Embryonic facial prominence (tissue), 1 donor: ENCODE data around the gene TSPYL4.

ENCODE experiments used
- DNase-seq: peaks from one replicate; pipeline ENCODE4 v3.0.0-alpha.2; 2016; ENCODE audit errors: extremely low spot score

TSPYL4 gene

DNA sequence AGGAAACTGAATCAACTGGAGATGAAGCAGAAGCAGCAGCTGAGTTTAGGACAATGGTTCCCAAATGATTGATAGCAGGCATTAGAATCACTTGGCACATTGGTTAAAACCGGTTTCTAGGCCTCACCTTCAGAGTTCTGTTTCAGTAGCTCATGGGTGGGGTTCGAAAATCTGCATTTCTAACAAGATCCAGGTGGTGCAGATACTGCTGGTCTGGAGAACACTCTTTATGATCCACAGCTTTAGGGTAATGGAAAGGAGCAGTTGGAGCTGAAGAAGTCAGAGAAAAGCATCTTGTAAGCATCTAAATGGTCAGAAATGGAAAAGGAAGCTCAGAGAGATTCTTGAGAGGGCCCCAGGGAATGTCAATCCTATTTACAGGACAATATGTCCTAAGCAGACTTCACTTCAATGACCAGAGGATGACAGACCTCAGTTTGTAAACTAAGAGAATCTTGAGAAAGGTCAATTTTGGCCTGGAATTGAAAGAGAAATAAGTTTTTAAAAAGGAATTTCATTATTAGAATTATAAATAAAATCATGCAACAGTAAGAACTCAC is 17.4 kb upstream of the TSPYL4 start:
- DNase-seq = no peak

DNA sequence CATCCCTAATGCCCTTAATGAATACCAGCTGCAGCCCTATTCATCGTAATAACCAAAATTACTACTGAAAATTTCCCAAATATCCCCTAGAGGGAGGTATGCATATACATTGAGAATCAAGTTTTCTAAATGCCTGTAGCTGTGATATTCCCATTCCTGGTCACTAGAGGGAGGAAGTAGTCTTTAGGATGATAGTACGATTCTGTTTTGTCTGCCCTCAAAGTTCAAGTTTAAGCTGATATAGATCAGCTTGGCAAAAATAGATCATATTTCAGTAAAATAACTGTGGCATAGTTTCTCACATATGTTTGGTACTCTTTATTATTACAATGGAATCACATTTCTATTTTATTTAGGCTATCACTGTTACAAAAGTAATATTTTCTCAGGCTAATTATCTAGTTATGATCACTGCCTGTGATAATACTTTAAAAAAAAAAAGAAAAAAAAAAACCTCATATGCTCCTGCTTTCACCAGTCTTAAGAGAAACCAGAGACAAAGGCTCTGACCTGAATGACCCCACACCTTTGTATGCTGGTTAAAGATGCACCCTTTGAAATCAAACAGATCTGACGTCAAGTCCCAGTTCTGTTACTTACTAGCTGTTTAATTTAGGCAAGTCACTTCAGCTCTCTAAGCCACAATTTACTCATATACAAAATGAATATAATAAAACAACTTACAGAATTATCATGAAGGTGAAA is 14.9 kb upstream of the TSPYL4 start:
- peak; percentile 79 for DNase-seq

DNA sequence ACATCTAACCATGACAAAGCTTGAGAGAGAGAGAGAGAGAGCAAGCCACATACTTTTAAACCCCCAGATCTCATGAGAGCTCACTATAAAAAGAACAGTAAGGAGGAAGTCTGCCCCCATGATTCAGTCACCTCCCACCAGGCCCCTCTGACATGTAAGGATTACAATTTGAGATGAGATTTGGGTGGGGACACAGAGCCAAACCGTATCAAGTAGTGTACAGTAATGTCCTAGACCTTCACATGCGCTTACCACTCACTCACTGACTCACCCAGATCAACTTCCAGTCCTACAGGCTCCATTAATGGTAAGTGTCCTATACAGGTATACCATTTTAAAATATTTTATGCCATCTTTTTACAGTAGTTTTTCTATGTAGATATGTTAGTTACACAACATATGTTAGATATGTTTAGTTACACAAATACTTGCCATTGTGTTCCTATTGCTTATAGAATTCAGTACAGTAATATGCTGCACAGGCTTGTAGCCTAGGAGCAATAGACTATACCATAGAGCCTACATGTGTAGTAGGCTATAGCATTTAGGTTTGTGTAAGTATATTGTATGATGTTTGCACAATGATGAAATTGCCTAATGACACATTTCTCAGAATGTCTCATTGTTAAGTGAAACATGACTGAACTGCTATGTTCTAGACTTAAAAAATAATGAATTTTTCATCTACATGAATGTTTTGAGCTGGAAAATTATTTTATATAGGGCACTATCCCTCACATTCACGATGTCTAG is 14.1 kb upstream of the TSPYL4 start:
- DNase-seq = no peak

DNA sequence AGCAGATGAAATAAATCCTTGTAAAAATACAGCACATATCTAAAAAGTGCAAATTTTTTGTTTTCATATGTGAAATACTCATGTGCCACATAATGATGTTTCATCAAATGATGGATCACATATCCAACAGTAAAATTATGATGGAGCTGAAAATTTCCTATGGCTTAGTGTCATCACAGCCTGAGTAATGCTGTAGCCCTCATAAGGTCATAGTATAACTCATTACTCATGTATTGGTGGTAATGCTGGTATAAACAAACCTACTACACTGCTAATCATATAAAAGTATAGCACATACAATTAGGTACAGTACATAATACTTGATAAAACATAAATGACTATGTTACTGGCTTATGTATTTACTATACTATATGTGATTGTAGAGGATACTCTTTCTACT is 12.9 kb upstream of the TSPYL4 start:
- no peak for DNase-seq

DNA sequence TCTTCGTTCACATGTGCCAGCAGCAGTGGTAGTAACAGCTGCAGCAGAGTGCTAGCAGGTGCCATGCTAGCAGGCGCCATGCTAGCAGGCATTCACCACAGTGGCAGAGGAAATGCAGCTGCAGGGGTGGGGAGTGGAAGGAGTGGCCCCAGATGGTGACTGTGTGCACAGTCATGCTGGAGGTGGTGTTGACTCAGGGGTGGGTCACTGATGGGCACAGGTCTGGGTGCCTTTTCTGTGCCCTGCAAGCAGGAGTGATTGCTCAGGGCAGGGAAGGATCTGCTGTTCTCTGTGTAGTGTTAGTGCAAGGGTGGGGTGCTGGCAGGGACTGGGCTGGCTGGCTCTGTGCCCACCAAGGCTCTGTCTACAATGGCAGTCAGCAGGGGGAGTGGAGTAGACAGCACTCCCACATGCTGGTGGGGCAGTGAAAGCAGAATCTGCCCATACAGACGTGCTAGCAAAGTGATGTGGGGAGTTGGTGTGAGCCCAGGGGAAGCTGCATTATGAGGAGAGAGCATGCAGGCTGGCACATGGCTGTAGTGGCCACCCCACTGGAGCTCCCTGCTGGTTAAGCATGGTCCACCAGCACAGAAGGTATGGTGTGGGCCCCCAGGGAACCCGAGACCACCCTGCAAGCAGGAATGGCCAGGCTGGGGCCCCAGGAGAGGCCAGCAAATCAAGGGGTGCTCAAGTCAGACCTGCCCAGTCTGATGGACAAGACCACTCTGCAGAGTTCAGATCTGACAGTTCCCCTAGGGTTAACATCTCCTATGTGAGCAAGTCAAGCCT is 11.4 kb upstream of the TSPYL4 start:
- no peak for DNase-seq

DNA sequence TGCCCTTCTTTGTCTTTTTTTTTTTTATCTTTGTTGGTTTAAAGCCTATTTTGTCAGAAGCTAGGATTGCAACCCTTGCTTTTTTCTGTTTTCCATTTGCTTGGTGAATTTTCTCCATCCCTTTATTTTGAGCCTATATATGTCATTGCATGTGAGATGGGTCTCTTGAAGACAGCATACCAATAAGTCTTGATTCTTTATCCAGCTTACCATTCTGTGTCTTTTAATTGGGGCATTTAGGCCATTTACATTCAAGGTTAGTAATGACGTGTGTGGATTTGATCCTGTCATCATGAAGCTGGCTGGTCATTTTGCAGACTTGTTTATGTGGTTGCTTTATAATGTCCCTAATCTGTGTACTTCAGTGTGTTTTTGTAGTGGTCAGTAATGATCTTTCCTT is 9.5 kb upstream of the TSPYL4 start:
- no peak for DNase-seq

DNA sequence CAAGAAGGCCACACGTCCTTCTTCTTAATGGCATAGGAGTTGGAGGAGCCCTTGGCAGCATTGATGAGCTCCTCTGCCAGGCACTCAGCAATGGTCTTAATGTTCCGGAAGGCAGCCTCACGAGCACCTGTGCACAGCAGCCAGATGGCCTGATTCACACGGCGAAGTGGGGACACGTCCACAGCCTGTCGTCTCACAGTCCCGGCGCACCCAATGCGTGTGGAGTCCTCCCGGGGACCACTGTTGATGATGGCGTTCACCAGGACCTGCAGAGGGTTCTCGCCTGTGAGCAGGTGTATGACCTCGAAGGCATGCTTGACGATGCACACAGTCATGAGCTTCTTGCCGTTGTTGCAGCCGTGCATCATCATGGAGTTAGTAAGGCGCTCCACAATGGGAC is 4.6 kb upstream of the TSPYL4 start:
- DNase-seq = no peak

DNA sequence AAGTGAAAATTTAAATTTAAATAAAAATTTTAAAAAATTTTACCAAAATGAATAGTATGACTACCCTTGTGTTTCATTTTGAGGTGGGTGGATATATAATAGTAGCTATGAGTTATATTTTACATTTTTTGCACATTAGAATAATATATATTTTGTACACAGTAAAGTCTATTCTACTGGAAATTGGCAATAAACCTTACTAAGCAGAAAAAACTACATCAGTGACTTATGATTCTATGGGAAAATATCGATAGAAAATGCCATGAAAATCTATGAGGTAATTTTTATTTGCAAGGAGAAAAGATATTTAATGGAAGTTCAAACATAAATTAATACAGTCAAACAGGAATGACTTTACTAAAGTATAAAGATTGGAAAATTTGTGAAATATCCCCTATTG is 2.8 kb upstream of the TSPYL4 start:
- no peak for DNase-seq

DNA sequence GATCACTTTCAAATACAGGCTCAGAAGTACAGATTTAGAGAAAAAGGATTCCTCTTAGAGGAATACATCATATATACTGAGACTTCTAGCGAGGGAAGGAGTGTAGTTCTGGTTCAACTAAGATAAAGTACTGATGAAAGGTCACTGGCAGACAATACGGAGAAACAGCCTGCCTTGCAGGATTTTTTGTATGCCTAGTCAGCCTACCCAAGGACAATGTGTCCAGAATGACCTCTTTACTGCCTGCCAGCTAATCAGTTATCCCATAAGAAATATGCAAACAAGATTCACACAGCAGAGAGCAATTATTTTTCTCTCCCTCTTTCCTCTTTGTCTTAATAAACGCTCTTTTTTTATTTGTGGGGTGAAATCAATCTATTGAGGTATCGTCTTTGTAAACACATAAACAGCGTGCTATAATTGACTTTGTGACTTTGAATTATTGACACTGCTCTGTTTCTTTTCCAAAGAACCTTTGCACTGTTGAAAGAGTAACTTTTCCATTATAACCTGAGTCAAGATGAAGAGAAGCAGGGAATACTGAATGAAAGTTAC is 1.4 kb upstream of the TSPYL4 start:
- no peak for DNase-seq

DNA sequence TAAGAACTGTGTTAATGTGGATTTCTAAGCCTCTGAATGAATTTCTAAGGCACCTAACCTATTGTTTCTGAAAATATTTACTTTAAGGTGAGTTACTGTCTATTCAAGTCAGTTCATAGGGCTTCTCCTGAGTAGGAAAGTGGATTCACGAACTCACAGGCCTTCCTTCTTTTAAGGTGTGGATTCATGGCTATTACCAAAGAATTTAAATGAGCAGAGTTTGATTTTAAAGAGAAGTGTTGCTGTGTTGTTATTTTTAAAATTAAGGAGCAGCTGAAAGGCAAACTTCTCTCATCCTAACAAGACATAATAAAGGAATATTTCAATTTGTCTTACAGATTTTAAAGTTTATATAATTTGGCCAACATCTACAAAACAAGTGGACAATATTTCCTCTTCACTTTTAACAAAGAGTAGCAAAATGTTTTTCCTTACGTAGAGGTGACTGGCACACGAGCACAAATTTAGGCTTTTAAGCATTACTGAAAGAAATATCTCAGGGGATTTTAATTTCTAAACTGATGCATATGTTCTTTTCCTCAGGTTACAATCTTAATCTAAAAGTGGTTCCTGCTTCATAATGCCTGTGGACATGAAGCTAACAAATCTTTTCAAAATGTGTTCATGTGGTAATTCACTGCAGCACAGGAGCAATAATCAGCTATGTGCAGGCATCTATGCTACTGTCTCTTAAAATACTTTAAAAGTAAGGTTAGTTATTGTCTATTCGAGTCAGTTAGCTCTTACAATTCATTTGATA is 602 bp upstream of the TSPYL4 start:
- DNase-seq = no peak

DNA sequence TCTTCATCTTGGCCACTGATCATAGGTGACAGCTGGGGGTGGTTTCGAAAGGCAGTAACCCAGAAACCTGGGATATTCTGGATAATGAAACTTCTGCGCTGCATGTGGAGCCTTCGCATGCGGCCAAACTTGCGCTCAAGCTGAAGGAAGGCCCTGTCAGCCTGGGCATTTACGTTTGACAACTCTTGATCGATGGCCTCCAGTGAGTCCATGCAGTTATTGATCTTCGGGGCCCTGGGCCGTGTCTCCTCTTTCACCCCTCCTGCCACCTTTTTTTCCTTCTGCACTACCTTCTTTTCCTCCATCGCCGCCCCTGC is 729 bp downstream of the TSPYL4 start:
- no peak for DNase-seq

DNA sequence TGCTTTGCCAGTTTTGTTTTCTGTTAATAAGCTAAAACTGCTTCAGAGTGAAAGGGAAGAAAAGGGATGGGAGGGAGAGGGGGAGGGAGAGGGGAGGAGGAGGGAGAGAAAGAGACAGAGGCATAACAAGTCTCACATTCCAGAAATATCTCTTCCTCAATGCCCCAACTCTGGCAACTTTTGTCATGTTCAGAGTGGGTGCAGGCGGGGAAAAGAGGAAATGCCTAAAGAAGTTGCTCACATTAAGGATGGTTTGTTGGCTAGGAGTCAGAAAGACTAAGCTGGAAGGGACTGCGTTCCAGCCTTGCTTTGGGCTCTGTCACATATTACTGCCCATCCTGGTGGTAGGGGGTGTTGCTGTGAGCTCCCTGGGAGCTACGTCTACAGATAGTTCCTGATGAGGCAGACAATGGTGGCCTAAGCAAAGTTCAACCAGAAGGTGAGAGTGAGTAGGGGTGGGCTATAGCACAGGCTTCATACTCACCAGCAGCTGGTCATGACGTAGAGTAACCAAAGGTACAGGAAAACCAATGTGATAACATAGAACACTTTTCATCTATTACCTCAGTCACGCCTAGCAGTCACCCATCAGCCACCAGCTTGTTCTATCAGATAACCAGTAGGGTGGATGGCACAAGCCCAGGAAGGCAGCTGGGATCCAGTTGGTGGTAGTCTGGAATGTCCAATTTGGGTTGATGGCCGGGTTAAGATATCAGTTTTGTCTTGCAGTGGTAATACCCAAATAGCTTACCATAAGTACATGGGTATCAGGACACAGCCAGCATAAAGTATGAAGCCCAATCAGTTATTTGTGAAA is 2.1 kb downstream of the TSPYL4 start:
- DNase-seq = no peak

DNA sequence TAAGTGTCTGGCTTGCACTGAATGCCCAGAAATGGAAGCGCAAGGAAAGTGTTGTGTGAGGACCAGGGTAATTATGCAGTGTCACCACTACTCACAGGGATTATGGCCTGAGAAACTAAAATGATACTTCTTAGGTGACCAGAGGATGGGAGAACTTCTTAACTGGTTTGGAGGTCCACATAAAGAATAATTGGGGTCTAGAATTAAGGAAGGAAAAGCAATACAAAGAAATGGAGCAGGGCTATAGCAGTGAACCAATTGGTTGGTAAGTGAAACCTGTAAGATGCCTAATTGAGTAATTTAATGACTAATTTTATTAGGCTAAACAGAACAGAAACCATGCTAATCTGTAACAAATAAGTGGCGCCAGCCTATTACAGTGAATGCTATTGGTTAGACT is 5.3 kb downstream of the TSPYL4 start:
- DNase-seq = no peak

DNA sequence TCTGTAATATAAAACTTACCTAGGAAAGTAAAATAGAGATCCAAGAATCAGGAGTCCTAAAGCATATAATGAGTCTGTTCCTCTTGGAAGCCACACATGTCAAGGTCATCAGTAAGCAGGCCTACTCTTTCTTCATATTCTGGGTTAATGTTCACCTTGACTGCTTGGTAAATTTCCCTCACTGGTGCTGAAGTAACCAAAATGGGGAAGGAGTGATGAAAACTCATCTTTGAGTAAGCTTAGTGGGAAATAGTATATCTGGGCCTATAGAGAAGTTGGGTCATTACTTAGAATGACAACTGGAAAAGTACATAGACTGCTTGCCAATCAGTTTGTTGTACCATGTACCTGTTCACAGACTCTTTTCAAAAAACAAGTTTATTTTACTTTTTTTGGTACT is 6.6 kb downstream of the TSPYL4 start:
- DNase-seq = no peak

DNA sequence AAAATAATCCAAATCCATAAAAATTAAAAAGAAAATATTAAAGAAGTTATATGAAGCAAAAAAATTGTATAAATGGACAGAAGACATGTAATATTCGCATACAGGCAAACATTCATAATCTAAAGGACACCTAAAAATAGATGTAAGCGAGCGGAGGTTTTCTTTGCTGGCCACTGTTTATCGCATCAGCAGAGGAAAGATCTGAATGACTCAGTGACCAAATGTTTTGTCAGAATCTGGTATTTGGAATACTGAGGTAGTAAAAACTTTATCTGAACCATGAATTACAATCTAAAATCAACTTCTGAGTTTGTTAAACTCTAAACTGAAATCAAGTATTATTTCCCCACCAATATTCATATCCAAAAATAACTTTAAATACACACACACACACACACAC is 7.8 kb downstream of the TSPYL4 start:
- no peak for DNase-seq

DNA sequence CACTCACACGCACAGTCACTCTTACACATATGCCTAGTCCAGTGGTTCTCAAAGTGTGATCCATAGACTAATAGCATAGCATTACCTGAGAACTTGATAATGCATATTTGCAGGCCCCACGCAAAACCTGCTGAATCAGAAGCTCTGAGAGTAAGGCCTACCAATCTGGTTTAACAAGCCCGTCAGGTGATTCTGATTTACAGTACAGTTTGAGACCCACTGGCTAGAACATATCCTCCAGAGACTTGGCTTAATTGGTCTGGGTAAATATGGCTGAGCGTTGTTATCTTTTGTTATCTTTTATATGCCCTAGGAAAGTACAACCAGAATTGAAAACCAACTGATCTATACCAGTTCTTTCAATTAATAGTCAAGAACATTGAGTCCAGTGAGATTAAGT is 9.6 kb downstream of the TSPYL4 start:
- no peak for DNase-seq

DNA sequence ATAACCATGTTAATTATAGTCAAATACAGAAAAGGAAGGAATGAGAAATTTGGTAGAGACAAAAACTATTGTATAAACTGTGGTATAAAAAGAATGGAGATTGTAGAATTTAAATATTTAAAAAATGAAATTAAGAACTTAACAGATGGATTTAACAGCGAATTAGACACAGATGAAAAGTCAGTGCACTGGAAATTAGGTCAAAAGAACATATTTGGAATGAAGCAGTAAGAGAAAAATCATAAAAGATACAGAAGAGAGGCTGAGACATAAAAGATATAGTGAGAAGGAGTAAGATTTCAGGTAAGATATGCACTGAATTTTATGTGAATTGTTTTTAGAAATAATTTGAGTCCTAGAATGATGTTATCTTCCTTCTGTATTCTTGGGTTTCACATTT is 14.0 kb downstream of the TSPYL4 start:
- no peak for DNase-seq

DNA sequence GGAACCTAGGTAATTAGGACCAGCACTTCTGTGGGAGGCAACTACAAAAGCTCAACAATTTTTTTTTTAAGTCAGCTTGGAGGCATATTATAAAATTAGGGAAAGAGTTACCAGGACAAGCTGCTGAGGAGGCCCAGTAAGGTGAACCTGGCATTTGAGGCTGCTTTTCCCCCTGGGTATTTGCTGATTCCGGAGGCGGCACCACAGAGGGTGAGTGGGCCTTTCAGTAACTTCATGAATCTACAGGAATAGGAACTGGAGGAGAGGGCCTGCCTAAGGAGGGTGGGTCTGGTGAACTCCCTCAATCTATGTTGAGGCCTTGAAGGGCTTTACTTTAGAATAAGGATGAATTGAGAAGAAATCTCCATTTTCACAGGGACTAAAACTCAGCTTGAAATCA is 14.6 kb downstream of the TSPYL4 start:
- no peak for DNase-seq

DNA sequence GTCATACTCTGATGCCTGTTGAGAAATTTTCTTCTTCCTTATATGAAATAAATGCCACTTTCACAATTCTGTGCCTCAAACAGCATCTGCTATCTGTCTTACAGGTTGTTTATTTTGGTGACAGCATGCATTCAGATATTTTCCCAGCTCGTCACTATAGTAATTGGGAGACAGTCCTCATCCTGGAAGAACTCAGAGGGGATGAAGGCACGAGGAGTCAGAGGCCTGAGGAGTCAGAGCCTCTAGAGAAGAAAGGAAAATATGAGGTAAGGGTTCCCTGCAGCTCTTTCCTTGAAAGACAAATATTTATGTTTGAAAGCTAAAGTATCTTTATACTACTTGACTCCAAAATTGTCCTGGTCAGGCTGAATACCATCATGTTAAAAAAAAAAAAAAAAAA is 15.8 kb downstream of the TSPYL4 start:
- no peak for DNase-seq

DNA sequence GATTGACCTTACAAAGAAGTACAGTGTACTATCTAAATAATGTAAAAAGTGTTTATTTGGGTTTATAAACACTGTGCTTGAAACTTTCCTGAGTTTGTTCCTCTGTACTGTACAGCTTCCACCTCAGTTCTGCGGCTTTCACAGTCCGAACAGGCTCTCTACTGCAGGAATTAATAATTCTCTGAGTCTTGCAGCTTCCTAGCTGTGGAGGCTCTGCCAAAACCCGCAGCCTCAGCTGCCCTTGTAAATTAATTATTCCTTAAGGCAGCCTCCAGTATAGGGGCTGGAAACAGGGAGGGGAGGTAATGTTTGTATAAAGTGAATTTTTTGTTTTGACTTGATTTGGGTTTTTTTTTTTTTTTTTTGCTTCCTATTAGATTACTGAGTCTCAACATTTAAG is 19.2 kb downstream of the TSPYL4 start:
- DNase-seq = no peak
